GM19328 (cell line): ENCODE data around the gene PJA2.
"Not testable (repeated sequence)": the region's sequence is repeated elsewhere in the genome, so short reads cannot be mapped to it uniquely, and the experiment has no call there.

Source experiments
- ATAC-seq: cut with Tn5 transposase; IDR thresholded peaks from one replicate; pipeline ENCODE4 v1.9.1; 2021; ENCODE audit warnings: mild to moderate bottlenecking, moderate library complexity; ENCODE audit not compliant: unreplicated experiment

PJA2 gene

DNA sequence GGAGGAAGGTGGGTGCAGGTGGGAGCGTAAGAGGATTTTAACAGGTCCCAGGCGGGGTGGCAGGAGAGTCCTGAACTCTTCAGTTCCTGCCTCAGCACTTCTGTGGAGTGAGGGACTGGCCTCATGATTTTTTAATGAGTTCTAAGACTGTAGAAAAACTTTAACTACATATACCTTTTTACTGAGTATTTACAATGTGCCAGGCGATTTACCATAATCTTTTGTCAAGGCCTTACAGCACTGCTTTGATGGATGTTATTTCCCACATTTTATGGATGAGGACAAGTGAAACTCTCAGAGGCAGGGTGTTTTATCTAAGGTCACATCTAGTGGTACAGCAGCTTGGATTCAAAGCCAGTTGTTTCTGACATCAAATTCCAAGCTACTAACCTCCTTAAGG, 99.5 kb downstream of the PJA2 start:
- ATAC-seq: no peak

- ATAC-seq: no peak
Observed at GRCh38 chr5:109309326-109310063, 100.3 kb downstream of the PJA2 start.

DNA sequence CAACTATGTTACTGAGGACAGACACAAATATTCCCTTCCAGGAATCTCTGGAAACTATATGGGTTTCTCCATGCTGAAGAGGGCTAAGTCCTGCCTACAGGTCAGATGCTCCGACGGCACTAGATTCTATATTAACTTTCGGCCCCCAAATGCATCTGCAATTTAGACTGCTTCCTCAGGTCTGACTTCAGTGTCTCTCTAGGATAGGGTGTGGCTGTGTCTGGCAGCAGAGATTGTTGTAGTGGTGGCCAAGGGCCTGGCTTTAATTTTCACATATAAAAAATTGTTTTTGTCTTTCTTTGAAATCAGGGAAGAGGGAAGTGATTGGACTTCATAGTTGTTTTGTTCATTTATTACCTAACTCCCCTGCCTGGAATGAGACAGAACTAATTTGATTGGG, 101.8 kb downstream of the PJA2 start:
- no peak for ATAC-seq

DNA sequence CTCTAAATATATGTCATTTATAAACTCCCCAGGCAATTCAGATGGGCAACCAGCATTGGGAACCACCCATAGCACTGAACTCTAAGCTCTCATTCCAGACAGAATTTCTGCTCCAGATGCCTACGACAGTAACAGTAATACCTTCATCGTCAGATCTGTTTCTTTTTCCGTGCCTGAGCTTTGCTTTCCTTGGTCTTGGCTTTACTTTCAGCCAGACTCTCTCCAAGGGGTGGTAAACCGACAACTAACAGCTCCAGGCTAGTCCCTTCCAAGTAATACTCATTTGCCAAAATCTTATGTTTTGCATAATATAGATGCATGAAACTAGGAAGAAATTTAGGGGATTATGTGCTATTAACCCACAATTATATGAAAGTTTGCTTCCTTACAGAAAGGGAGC, 102.3 kb downstream of the PJA2 start:
- no peak for ATAC-seq

DNA sequence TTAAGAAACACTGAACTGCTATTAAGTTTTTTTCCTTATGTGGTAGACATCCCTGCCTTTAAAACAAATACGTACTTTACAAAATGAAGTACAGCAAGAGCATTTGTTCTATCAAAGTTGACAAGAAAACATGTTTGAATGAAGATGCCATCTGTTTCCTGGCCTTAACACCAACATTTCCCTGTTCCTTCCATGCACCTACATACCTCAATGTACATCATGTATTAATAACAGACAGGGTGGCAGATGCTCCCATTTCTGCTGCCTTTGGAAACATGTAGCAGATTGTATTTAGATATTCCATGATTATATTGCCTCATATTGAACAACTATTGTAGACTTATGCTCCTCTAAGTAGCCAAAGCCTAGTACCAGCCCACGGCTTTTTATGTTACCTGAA, 104.4 kb downstream of the PJA2 start:
- ATAC-seq: no peak

DNA sequence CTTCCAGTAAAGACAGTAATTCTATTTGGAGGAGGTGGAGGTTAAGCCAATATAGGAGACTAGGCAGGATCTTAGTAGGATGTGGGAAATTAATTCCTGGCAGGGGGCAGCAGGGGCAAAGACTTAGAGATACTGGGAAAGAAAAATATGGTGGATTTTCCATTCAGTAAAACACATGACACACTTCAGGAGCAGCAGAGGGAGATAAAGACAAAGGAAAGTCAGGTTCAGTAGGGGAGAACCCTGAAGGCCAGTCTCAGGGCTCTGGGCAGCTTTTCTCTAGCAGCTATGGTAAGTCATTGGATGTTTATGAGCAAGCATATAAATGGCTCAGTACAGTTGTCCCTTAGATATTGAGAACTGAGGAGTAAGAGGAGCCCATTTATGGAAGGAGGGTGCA, 105.5 kb downstream of the PJA2 start:
- ATAC-seq: no peak

DNA sequence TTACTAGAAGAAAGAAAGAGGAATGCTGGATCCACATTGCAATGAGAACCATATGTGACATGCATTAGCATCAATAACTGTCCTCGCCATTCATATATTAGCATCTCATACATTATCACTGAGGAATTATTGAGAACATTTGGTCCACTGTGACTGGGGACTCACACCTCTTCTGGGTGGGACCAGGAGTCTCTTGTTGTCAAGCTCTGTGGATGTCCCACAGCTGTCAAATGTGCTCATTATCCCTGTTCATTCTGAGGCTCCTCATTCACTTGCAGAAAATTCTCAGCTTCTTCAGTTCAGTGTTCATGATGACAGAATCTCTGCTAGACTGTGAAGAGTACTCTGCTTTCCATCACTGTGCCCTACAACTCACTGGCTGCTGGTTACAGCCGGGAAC, 109.4 kb downstream of the PJA2 start:
- ATAC-seq: no peak

DNA sequence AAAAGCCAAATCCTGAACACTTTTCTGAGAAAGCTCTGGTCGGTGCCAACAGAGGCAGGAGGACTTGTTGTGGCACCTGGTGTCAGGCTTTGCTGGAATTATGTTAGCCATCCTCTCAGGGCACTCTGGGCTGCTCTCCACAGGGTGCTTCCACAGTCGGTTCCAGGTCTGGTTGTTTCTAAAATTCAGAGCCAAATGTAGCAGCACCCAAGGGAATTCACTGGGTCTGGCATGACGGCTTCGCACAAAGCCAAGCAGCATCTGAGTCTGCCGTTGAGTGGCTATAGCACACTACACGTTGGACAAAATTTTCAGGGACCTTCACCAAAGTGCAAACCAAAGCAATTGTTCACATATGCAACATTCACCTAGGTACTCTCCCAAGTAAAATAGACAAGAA, 110.2 kb downstream of the PJA2 start:
- ATAC-seq: no peak

- no peak for ATAC-seq
Observed at GRCh38 chr5:109298794-109299193, 111.0 kb downstream of the PJA2 start.

DNA sequence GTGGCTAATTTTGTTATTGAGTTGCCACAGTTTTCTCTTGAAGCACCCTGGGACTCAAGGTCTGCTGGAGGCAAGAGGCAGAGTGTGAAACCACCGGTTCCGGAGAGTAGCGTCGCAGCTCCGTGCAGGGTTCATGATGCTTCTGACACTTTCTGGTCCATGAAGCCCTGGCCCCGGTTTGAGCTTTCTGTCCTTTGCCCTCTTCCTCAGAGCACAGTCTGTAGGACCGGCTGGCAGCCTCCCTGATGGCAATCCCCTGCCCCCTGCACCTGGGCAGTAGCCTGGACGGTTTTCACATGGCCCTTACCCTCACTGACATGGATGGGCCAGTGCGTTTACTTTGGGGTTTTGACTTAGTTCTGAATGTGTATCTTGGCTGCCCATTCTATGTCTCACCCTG, 111.9 kb downstream of the PJA2 start:
- ATAC-seq: no peak

GRCh38 chr5:109291090-109291489, 118.7 kb downstream of the PJA2 start:
- ATAC-seq: no peak

- no peak for ATAC-seq
Observed at GRCh38 chr5:109290231-109290630, 119.5 kb downstream of the PJA2 start.

DNA sequence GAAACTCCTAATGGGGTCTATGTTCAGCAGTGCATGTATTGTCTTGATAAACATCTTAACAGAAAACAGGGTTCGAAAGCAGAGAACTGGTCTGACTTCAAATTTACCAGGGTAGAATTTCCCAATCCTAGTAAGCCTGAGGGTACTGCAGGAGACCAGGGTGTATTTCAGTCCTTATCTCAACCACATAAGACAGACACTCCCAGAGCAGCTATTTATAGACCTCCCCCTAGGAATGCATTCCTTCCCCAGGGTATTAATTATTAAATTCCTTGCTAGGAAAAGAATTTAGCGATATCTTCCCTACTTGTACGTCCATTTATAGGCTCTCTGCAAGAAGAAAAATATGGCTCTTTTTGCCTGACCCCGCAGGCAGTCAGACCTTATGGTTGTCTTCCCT, 123.1 kb downstream of the PJA2 start:
- not testable (repeated sequence) for ATAC-seq
